Measurements from ENCODE around the gene FOSL2. TPM values are rescaled to one million over a fixed set of nuclear protein-coding genes. Genes with fewer than 3 reads are reported as not detected.

The FOSL2 gene
- total RNA-seq, 1 experiment from 2014 or later = 34.2 TPM

- Histone ChIP-seq H2AFZ (ENCODE audit: low read length) (no peak overlapping the region), H3K36me3 (ENCODE audit: low read depth, low read length) (no peaks in the 10 kb centered on the region), H3K4me3 (ENCODE audit: low read length) (no peak overlapping the region), H3K9ac (ENCODE audit: low read length) (no peak overlapping the region), H3K79me2 (ENCODE audit: low read length) (no peaks in the 10 kb centered on the region), H4K20me1 (ENCODE audit: low read length) (no peaks in the 10 kb centered on the region), H3K27ac (ENCODE audit: low read length) (no peak overlapping the region), H3K27me3 (ENCODE audit: low read length) (no peaks in the 10 kb centered on the region), H3F3A (ENCODE audit: low read length, unreplicated experiment) (no peaks in the 10 kb centered on the region), H3K4me1 (ENCODE audit: insufficient read depth, low read length) (peaks cover 24% of the 10 kb centered on the region), H3K4me2 (ENCODE audit: low read length) (no peak overlapping the region), H3K9me2 (replicated peaks; ENCODE audit: low read length) (no peaks in the 10 kb centered on the region), H3K9me3 (ENCODE audit: low read length) (no peaks in the 10 kb centered on the region)
- CTCF ChIA-PET = no interaction called here
- intact Hi-C loops (cut with micrococcal nuclease) = no loop called here
- no TSS peak for BruUV-seq (replicated peaks)
- no peak for TF ChIP-seq EZH2phosphoT487 (IDR thresholded peaks at IDR 0.05; ENCODE audit: borderline replicate concordance, low read length)
- no peak for TF ChIP-seq CTCF (conservative IDR thresholded peaks at IDR 0.05; ENCODE audit: low read depth, low read length)
- TF ChIP-seq EZH2 (IDR thresholded peaks at IDR 0.05; ENCODE audit: low read length, unreplicated experiment) = no peak
- DNase-seq (peak; percentile 15), ATAC-seq (peak; percentile 16; the same call in 1 of the 2 replicates)
- POLR2A ChIA-PET (ENCODE audit: unreplicated experiment) = no interaction called here
These were observed 14.5 kb upstream of the FOSL2 start for GRCh38 chr2:28377984-28378678.

DNA sequence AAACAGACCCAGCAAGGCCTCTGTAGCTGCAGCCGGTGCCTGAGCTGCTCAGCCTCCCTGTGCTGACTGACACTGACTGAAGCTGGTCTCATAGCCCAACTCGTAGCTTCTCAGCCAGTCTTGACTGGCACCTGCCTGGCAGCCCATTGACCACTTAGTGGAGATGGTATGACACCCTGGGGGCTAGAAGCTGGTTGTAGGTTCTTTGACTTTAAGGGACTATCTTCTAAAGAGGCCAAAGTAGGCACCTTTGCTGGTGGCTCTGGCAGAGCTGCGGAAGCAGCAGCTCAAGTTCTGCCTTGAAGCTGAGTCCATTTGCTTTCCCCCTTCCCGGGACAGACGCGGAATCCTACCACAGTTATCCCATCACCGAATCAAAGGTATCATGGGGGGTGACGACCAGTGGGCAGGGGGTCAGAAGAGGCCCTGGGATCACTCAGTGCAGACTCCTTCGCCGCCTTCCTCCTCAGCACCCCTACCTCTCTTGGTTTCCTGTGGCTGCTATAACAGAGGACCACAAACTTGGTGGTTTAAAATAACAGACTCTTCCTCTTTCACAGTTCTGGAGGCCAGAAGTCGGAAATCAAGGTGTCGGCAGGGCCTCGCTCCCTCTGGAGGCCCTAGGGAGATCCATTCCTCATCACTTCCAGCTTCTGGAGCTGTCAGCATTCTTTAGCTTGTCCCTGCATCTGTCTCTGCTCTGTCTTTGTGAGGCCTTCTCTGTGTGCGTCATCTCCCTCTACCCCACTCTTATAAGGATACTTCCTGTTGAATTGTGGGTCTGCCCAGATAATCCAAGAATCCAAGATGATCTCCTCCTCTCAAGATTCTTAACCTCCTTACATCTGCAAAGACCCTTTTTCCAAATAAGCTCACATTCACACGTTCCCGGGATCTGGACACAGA lies 13.7 kb upstream of the FOSL2 start:
- ATAC-seq (no peak), DNase-seq (no peak)
- Histone ChIP-seq H2AFZ (ENCODE audit: low read length) (no peak overlapping the region), H3K4me3 (ENCODE audit: low read length) (no peak overlapping the region), H4K20me1 (ENCODE audit: low read length) (no peaks in the 10 kb centered on the region), H3K4me2 (ENCODE audit: low read length) (no peak overlapping the region), H3K9ac (ENCODE audit: low read length) (no peak overlapping the region), H3K9me2 (replicated peaks; ENCODE audit: low read length) (no peaks in the 10 kb centered on the region), H3K9me3 (ENCODE audit: low read length) (no peaks in the 10 kb centered on the region), H3K36me3 (ENCODE audit: low read depth, low read length) (no peaks in the 10 kb centered on the region), H3F3A (ENCODE audit: low read length, unreplicated experiment) (no peaks in the 10 kb centered on the region), H3K79me2 (ENCODE audit: low read length) (no peaks in the 10 kb centered on the region), H3K27me3 (ENCODE audit: low read length) (no peaks in the 10 kb centered on the region), H3K4me1 (ENCODE audit: insufficient read depth, low read length) (peaks cover 16% of the 10 kb centered on the region), H3K27ac (ENCODE audit: low read length) (no peak overlapping the region)
- ChIA-PET CTCF (no interaction called here), POLR2A (ENCODE audit: unreplicated experiment) (no interaction called here)
- intact Hi-C loops (cut with micrococcal nuclease) = no loop called here
- no TSS peak for BruUV-seq (replicated peaks)
- TF ChIP-seq EZH2 (IDR thresholded peaks at IDR 0.05; ENCODE audit: low read length, unreplicated experiment) (no peak), CTCF (conservative IDR thresholded peaks at IDR 0.05; ENCODE audit: low read depth, low read length) (no peak), EZH2phosphoT487 (IDR thresholded peaks at IDR 0.05; ENCODE audit: borderline replicate concordance, low read length) (no peak)

GRCh38 chr2:28380219-28380618 lies 12.4 kb upstream of the FOSL2 start:
- ChIA-PET CTCF (no interaction called here), POLR2A (ENCODE audit: unreplicated experiment) (no interaction called here)
- H3K79me2 ChIP-seq (ENCODE audit: low read length) = no peaks in the 10 kb centered on the region
- BruUV-seq (replicated peaks) = no TSS peak
- no peaks in the 10 kb centered on the region for H3K9me3 ChIP-seq (ENCODE audit: low read length)
- H3K27ac ChIP-seq (ENCODE audit: low read length) = no peak overlapping the region
- H3K27me3 ChIP-seq (ENCODE audit: low read length) = no peaks in the 10 kb centered on the region
- intact Hi-C loops (cut with micrococcal nuclease) = no loop called here
- no peak overlapping the region for H2AFZ ChIP-seq (ENCODE audit: low read length)
- no peaks in the 10 kb centered on the region for H3K36me3 ChIP-seq (ENCODE audit: low read depth, low read length)
- no peaks in the 10 kb centered on the region for H4K20me1 ChIP-seq (ENCODE audit: low read length)
- H3K4me3 ChIP-seq (ENCODE audit: low read length) = no peak overlapping the region
- DNase-seq (no peak), ATAC-seq (no peak)
- no peaks in the 10 kb centered on the region for H3F3A ChIP-seq (ENCODE audit: low read length, unreplicated experiment)
- no peak overlapping the region for H3K9ac ChIP-seq (ENCODE audit: low read length)
- peaks cover 8% of the 10 kb centered on the region for H3K4me1 ChIP-seq (ENCODE audit: insufficient read depth, low read length)
- H3K4me2 ChIP-seq (ENCODE audit: low read length) = no peak overlapping the region
- no peaks in the 10 kb centered on the region for H3K9me2 ChIP-seq (replicated peaks; ENCODE audit: low read length)
- TF ChIP-seq CTCF (conservative IDR thresholded peaks at IDR 0.05; ENCODE audit: low read depth, low read length) = no peak
- TF ChIP-seq EZH2phosphoT487 (IDR thresholded peaks at IDR 0.05; ENCODE audit: borderline replicate concordance, low read length) = no peak
- TF ChIP-seq EZH2 (IDR thresholded peaks at IDR 0.05; ENCODE audit: low read length, unreplicated experiment) = no peak

Data from PC-3 (cell line).